WI38 (cell line): ENCODE measurements around the gene SCARB1.

Experiments
- H3K4me3 ChIP-seq: 2 replicates; pipeline ENCODE4 v1.5.1; 2011; ENCODE audit warnings: low read depth, mild to moderate bottlenecking, control low read depth, low read length
- CTCF ChIP-seq: IDR thresholded peaks from 2 replicates; pipeline ENCODE4 v1.5.1; 2012; ENCODE audit warnings: low read depth, mild to moderate bottlenecking, control low read depth, low read length

Gene SCARB1

GRCh38 chr12:124851342-124851741 is 12.3 kb downstream of the SCARB1 start:
- TF ChIP-seq CTCF: no peak
- no peak overlapping the region for H3K4me3 ChIP-seq

- no peak overlapping the region for H3K4me3 ChIP-seq
- TF ChIP-seq CTCF: no peak
Measured at GRCh38 chr12:124849382-124849781, 14.3 kb downstream of the SCARB1 start.

GRCh38 chr12:124848621-124849380 is 14.9 kb downstream of the SCARB1 start:
- no peak overlapping the region for H3K4me3 ChIP-seq
- TF ChIP-seq CTCF: no peak

GRCh38 chr12:124847113-124848074 is 16.3 kb downstream of the SCARB1 start:
- no peak for TF ChIP-seq CTCF
- H3K4me3 ChIP-seq: no peak overlapping the region

GRCh38 chr12:124844411-124845397 is 19.0 kb downstream of the SCARB1 start:
- H3K4me3 ChIP-seq: no peak overlapping the region
- TF ChIP-seq CTCF: no peak

GRCh38 chr12:124842800-124843510 is 20.7 kb downstream of the SCARB1 start:
- TF ChIP-seq CTCF: no peak
- no peak overlapping the region for H3K4me3 ChIP-seq
